Measurements from ENCODE around the gene G0S2. TPM values are rescaled to one million over a fixed set of nuclear protein-coding genes. Genes with fewer than 3 reads are reported as not detected.

Gene G0S2
- total and polyA plus RNA-seq, 9 of the 15 experiments (the other 6 are each of a cell fraction or from before 2014, with no cell fraction given), result 0.18 to 65.6 (median 11.4) TPM

- no peak for TF ChIP-seq RERE (CRISPR knock-in tag; IDR thresholded peaks at IDR 0.05; ENCODE audit: borderline replicate concordance)
- peak in 1 of 2 experiments; percentile 43; a peak in 1 of 4 replicates for TF ChIP-seq MLLT1 (IDR thresholded peaks at IDR 0.05)
- TF ChIP-seq HBP1 (CRISPR knock-in tag; IDR thresholded peaks at IDR 0.05), result no peak
- TF ChIP-seq TFAP4 (CRISPR knock-in tag; IDR thresholded peaks at IDR 0.05; ENCODE audit: borderline replicate concordance), result no peak
- no peak for TF ChIP-seq ZBTB43 (CRISPR knock-in tag; IDR thresholded peaks at IDR 0.05)
- no peak for TF ChIP-seq PKNOX1 (IDR thresholded peaks at IDR 0.05)
- no peak for TF ChIP-seq TCF7 (IDR thresholded peaks at IDR 0.05; ENCODE audit: borderline replicate concordance)
- TF ChIP-seq SPI1 (IDR thresholded peaks at IDR 0.05; ENCODE audit: borderline replicate concordance, low read depth, low read length), result 0 out of 2 replicates have a peak, but pooled peaks have one; percentile 1
- no peak for TF ChIP-seq VEZF1 (CRISPR knock-in tag; IDR thresholded peaks at IDR 0.05)
- TF ChIP-seq ZFPM2 (CRISPR knock-in tag; IDR thresholded peaks at IDR 0.05), result no peak
These were observed 17.9 kb upstream of the G0S2 start (continued) for GRCh38 chr1:209657140-209657879.

All from K562 (cell line).